Measurements from ENCODE around the gene UBXN7. TPM values are rescaled to one million over a fixed set of nuclear protein-coding genes. Genes with fewer than 3 reads are reported as not detected.

The UBXN7 gene
- total RNA-seq, 1 experiment from 2014 or later, result 61.7 TPM

GRCh38 chr3:196472286-196472685, 40.1 kb upstream of the UBXN7 start:
- CTCF ChIA-PET, result no interaction called here
- no TSS peak for BruUV-seq (replicated peaks)

GRCh38 chr3:196471551-196471950, 39.3 kb upstream of the UBXN7 start:
- CTCF ChIA-PET, result no interaction called here
- no peaks in the 10 kb centered on the region for H3K9me3 ChIP-seq (ENCODE audit: control insufficient read depth, insufficient read depth, low read depth, low read length)
- POLR2A ChIA-PET, result no interaction called here

More at GRCh38 chr3:196472286-196472685, 40.1 kb upstream of the UBXN7 start:
- no peaks in the 10 kb centered on the region for H3K4me1 ChIP-seq (ENCODE audit: control insufficient read depth, insufficient read depth, low read length)
- no peaks in the 10 kb centered on the region for H3K27me3 ChIP-seq (ENCODE audit: control insufficient read depth, insufficient read depth, low read length)
- intact Hi-C loops (cut with micrococcal nuclease; ENCODE audit: unreplicated experiment), result no loop called here
- ATAC-seq, result no peak
- no peak for DNase-seq (ENCODE audit: low read depth, low spot score)
- POLR2A ChIA-PET, result no interaction called here
- H3K4me3 ChIP-seq (ENCODE audit: low read depth in 2 of 2, low read length in 2 of 2), result no peak overlapping the region
- H3K9me3 ChIP-seq (ENCODE audit: control insufficient read depth, insufficient read depth, low read depth, low read length), result no peaks in the 10 kb centered on the region
- in situ Hi-C loops (cut with HindIII; ENCODE audit: low pct_unique_long_range_greater_than_20kb, low sequenced_read_pairs), result no loop called here
- peaks cover 12% of the 10 kb centered on the region for H3K36me3 ChIP-seq (ENCODE audit: control insufficient read depth, insufficient read depth, low read length)
- H3K27ac ChIP-seq (ENCODE audit: low read length), result no peak overlapping the region
- TF ChIP-seq SIN3A (IDR thresholded peaks at IDR 0.05; ENCODE audit: borderline replicate concordance, insufficient read depth, low read depth, low read length) (no peak), REST (IDR thresholded peaks at IDR 0.05; ENCODE audit: insufficient read depth in 1 of 2, low read depth in 2 of 2, low read length in 1 of 2) (no peak), POLR2AphosphoS5 (IDR thresholded peaks at IDR 0.05; ENCODE audit: low read depth, low read length) (no peak), TCF7L2 (IDR thresholded peaks at IDR 0.05; ENCODE audit: low read depth, low read length) (no peak), CTCF (IDR thresholded peaks at IDR 0.05) (no peak)

More at GRCh38 chr3:196471551-196471950, 39.3 kb upstream of the UBXN7 start:
- peaks cover 12% of the 10 kb centered on the region for H3K36me3 ChIP-seq (ENCODE audit: control insufficient read depth, insufficient read depth, low read length)
- BruUV-seq (replicated peaks), result no TSS peak
- H3K27me3 ChIP-seq (ENCODE audit: control insufficient read depth, insufficient read depth, low read length), result no peaks in the 10 kb centered on the region
- in situ Hi-C loops (cut with HindIII; ENCODE audit: low pct_unique_long_range_greater_than_20kb, low sequenced_read_pairs), result no loop called here
- H3K4me3 ChIP-seq (ENCODE audit: low read depth in 2 of 2, low read length in 2 of 2), result no peak overlapping the region
- intact Hi-C loops (cut with micrococcal nuclease; ENCODE audit: unreplicated experiment), result no loop called here
- TF ChIP-seq CTCF (IDR thresholded peaks at IDR 0.05) (no peak), TCF7L2 (IDR thresholded peaks at IDR 0.05; ENCODE audit: low read depth, low read length) (no peak), REST (IDR thresholded peaks at IDR 0.05; ENCODE audit: insufficient read depth in 1 of 2, low read depth in 2 of 2, low read length in 1 of 2) (no peak), SIN3A (IDR thresholded peaks at IDR 0.05; ENCODE audit: borderline replicate concordance, insufficient read depth, low read depth, low read length) (no peak), POLR2AphosphoS5 (IDR thresholded peaks at IDR 0.05; ENCODE audit: low read depth, low read length) (no peak)
- ATAC-seq, result peak; percentile 34; the same call in 1 of the 2 replicates
- no peaks in the 10 kb centered on the region for H3K4me1 ChIP-seq (ENCODE audit: control insufficient read depth, insufficient read depth, low read length)
- H3K27ac ChIP-seq (ENCODE audit: low read length), result no peak overlapping the region
- DNase-seq (ENCODE audit: low read depth, low spot score), result no peak
